HepG2 (cell line): ENCODE measurements around the gene PAK1IP1. TPM values are rescaled to one million over a fixed set of nuclear protein-coding genes. Genes with fewer than 3 reads are reported as not detected.

Source experiments
- DRAP1 ChIP-seq: IDR thresholded peaks from 2 replicates; pipeline ENCODE4 v1.6.1; 2016; ENCODE audit warnings: missing genetic modification reagents, missing compliant biosample characterization
- GLMP ChIP-seq: sonication (generic); formaldehyde crosslinking; IDR thresholded peaks from 2 replicates; pipeline ENCODE4 v1.9.0; 2021; ENCODE audit warnings: missing genetic modification reagents, mild to moderate bottlenecking, borderline replicate concordance
- KDM6A ChIP-seq: IDR thresholded peaks from 2 replicates; pipeline ENCODE4 v1.6.1; 2016; ENCODE audit warnings: low read depth
- MIER2 ChIP-seq: IDR thresholded peaks from 2 replicates; pipeline ENCODE4 v1.6.1; 2016; ENCODE audit warnings: missing biosample characterization, missing genetic modification reagents
- NFATC3 ChIP-seq: sonication (generic); formaldehyde crosslinking; IDR thresholded peaks from 2 replicates; pipeline ENCODE4 v1.5.1; 2020; ENCODE audit warnings: mild to moderate bottlenecking, missing genetic modification reagents
- REL ChIP-seq: sonication (generic); formaldehyde crosslinking; conservative IDR thresholded peaks from 2 replicates; pipeline ENCODE4 v1.8.0; 2022; ENCODE audit warnings: mild to moderate bottlenecking, missing genetic modification reagents, moderate library complexity
- SIX1 ChIP-seq: sonication (generic); formaldehyde crosslinking; IDR thresholded peaks from 2 replicates; pipeline ENCODE4 v1.4.0; 2020; ENCODE audit warnings: missing genetic modification reagents, borderline replicate concordance
- TCF7L2 ChIP-seq: IDR thresholded peaks from 2 replicates; pipeline ENCODE4 v1.6.1; 2011; ENCODE audit warnings: mild to moderate bottlenecking, low read depth, low read length, moderate library complexity
- ZHX2 ChIP-seq, 2 experiments: sonication (generic) in 1 of 2; formaldehyde crosslinking in 1 of 2; IDR thresholded peaks; 2 replicates each; pipeline versions ENCODE4 v1.6.1 to v1.9.0; 2014 to 2022; ENCODE audit warnings: antibody characterized with exemption in 1 of 2, borderline replicate concordance in 1 of 2, inconsistent platforms in 1 of 2, low read depth in 1 of 2, missing genetic modification reagents in 1 of 2
- ZMYM2 ChIP-seq: sonication (generic); formaldehyde crosslinking; IDR thresholded peaks from 2 replicates; pipeline ENCODE4 v1.8.0; 2022; ENCODE audit warnings: mild to moderate bottlenecking, missing genetic modification reagents
- ZNF136 ChIP-seq: sonication (generic); formaldehyde crosslinking; IDR thresholded peaks from 2 replicates; pipeline ENCODE4 v1.8.1; 2022; ENCODE audit warnings: low read depth, mild to moderate bottlenecking, moderate library complexity, missing genetic modification reagents
- ZNF232 ChIP-seq: sonication (generic); formaldehyde crosslinking; IDR thresholded peaks from 2 replicates; pipeline ENCODE4 v1.4.0; 2020; ENCODE audit warnings: missing genetic modification reagents, borderline replicate concordance
- ZNF264 ChIP-seq: sonication (generic); formaldehyde crosslinking; IDR thresholded peaks from 2 replicates; pipeline ENCODE4 v1.4.0; 2020; ENCODE audit warnings: missing genetic modification reagents
- ZNF292 ChIP-seq: sonication (generic); formaldehyde crosslinking; IDR thresholded peaks from 2 replicates; pipeline ENCODE4 v1.8.1; 2022; ENCODE audit warnings: mild to moderate bottlenecking, low read depth, missing genetic modification reagents, borderline replicate concordance
- ZNF530 ChIP-seq: sonication (generic); formaldehyde crosslinking; IDR thresholded peaks from 2 replicates; pipeline ENCODE4 v1.5.0; 2020; ENCODE audit warnings: low read depth, mild to moderate bottlenecking, missing genetic modification reagents
- ZNF564 ChIP-seq: sonication (generic); formaldehyde crosslinking; IDR thresholded peaks from 2 replicates; pipeline ENCODE4 v1.8.1; 2023; ENCODE audit warnings: mild to moderate bottlenecking, missing genetic modification reagents
- ZNF616 ChIP-seq: sonication (generic); formaldehyde crosslinking; IDR thresholded peaks from 2 replicates; pipeline ENCODE4 v1.5.0; 2020; ENCODE audit warnings: low read depth, mild to moderate bottlenecking, missing genetic modification reagents
- ZNF660 ChIP-seq: sonication (generic); formaldehyde crosslinking; IDR thresholded peaks from 2 replicates; pipeline ENCODE4 v1.5.1; 2020; ENCODE audit warnings: mild to moderate bottlenecking, low read depth, missing genetic modification reagents, borderline replicate concordance
- ZNF713 ChIP-seq: sonication (generic); formaldehyde crosslinking; IDR thresholded peaks from 2 replicates; pipeline ENCODE4 v1.4.0; 2020; ENCODE audit warnings: mild to moderate bottlenecking, missing genetic modification reagents
- ZNF83 ChIP-seq: sonication (generic); formaldehyde crosslinking; IDR thresholded peaks from 2 replicates; pipeline ENCODE4 v1.4.0; 2020; ENCODE audit warnings: missing genetic modification reagents, mild to moderate bottlenecking, borderline replicate concordance
- ZSCAN12 ChIP-seq: sonication (generic); formaldehyde crosslinking; IDR thresholded peaks from 2 replicates; pipeline ENCODE4 v1.9.0; 2021; ENCODE audit warnings: mild to moderate bottlenecking, missing genetic modification reagents
- ZSCAN22 ChIP-seq: sonication (generic); formaldehyde crosslinking; IDR thresholded peaks from 2 replicates; pipeline ENCODE4 v1.4.0; 2020; ENCODE audit warnings: mild to moderate bottlenecking, missing genetic modification reagents
- polyA plus RNA-seq, 8 experiments: library from polyadenylated mRNA; depleted of rRNA in 3 of 8; stranded (reverse) in 7 of 8; unstranded in 1 of 8; fragments of >200 nt; fragmentation: Illumina TruSeq in 4 of 8; extraction: Trizol in 4 of 8; gene quantifications; 2 replicates each; pipeline versions ENCODE4 v1.2.1 to v1.2.3, GENCODE V29; 2011 to 2016; ENCODE audit warnings: low read depth in 4 of 8, missing spikeins in 1 of 8, mixed read lengths in 1 of 8; ENCODE audit not compliant: insufficient read depth in 1 of 8
- total RNA-seq, 5 experiments: library from RNA; depleted of rRNA; stranded (reverse); fragments of >200 nt; fragmentation: Illumina TruSeq; extraction: Trizol; gene quantifications; 2 replicates each; pipeline ENCODE4 v1.2.3, GENCODE V29; 2016; ENCODE audit warnings: low read depth in 1 of 5

The PAK1IP1 gene
- total and polyA plus RNA-seq, 2 of the 13 experiments (the other 11 are each of a cell fraction or from before 2014, with no cell fraction given), result 23.4 to 66.2 TPM

GRCh38 chr6:10722820-10723566 lies 28.2 kb downstream of the PAK1IP1 start, which contains the start of gene TMEM14C (continued):
- TF ChIP-seq ZNF292 (CRISPR knock-in tag) (peak; percentile 96), ZNF713 (no peak; the same call in 1 of the 2 replicates), ZMYM2 (CRISPR knock-in tag) (peak; percentile 70; the same call in 1 of the 2 replicates), REL (CRISPR knock-in tag) (peak; percentile 89; the same call in 1 of the 2 replicates), MIER2 (CRISPR knock-in tag) (peak; percentile 66), ZNF564 (CRISPR knock-in tag) (peak; percentile 95), ZSCAN12 (CRISPR knock-in tag) (no peak), SIX1 (CRISPR knock-in tag) (no peak), ZNF660 (CRISPR knock-in tag) (no peak; the same call in 1 of the 2 replicates), NFATC3 (CRISPR knock-in tag) (peak; percentile 85; the same call in 1 of the 2 replicates), ZNF136 (CRISPR knock-in tag) (peak; percentile 85; the same call in 1 of the 2 replicates), DRAP1 (peak; percentile 93), KDM6A (no peak), TCF7L2 (no peak), ZSCAN22 (CRISPR knock-in tag) (peak; percentile 77; the same call in 1 of the 2 replicates), ZNF264 (CRISPR knock-in tag) (peak; percentile 86; the same call in 1 of the 2 replicates), ZHX2 (IDR thresholded peaks at IDR 0.05; ENCODE audit: low read depth) (no peak), ZHX2 (CRISPR knock-in tag; IDR thresholded peaks at IDR 0.05; ENCODE audit: borderline replicate concordance) (no peak), GLMP (CRISPR knock-in tag) (no peak), ZNF530 (no peak), ZNF616 (CRISPR knock-in tag) (no peak), ZNF83 (CRISPR knock-in tag) (0 out of 2 replicates have a peak, but pooled peaks have one; percentile 64), ZNF232 (CRISPR knock-in tag) (peak; percentile 74; the same call in 1 of the 2 replicates)
